ENCODE measurements around the gene GFRA4. TPM values are rescaled to one million over a fixed set of nuclear protein-coding genes. Genes with fewer than 3 reads are reported as not detected.

The GFRA4 gene
- total and polyA plus RNA-seq, 4 donors, result not detected

DNA sequence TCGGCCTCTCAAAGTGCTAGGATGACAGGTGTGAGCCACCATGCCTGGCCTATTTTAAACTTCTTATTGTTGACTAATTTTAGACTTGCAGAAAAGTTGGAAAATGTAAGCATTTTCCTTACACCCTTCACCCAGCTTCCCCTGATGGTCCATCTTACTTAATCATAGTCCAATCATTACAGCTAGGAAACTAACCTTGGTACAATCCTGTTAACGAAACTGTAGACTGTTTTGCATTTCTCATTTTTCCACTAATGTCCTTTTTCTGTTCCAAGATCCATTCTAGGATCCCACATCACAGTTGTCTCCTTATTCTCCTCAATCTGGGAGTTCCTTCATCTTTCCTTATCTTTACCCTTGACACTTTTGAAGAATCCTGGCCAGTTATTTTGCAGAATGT, 659 bp upstream of the GFRA4 start:
- DNase-seq (no peak), ATAC-seq (ENCODE audit: insufficient read depth, low FRiP score) (no peak)
- TF ChIP-seq, protein P1, sequence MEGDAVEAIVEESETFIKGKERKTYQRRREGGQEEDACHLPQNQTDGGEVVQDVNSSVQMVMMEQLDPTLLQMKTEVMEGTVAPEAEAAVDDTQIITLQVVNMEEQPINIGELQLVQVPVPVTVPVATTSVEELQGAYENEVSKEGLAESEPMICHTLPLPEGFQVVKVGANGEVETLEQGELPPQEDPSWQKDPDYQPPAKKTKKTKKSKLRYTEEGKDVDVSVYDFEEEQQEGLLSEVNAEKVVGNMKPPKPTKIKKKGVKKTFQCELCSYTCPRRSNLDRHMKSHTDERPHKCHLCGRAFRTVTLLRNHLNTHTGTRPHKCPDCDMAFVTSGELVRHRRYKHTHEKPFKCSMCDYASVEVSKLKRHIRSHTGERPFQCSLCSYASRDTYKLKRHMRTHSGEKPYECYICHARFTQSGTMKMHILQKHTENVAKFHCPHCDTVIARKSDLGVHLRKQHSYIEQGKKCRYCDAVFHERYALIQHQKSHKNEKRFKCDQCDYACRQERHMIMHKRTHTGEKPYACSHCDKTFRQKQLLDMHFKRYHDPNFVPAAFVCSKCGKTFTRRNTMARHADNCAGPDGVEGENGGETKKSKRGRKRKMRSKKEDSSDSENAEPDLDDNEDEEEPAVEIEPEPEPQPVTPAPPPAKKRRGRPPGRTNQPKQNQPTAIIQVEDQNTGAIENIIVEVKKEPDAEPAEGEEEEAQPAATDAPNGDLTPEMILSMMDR (IDR thresholded peaks at IDR 0.05; ENCODE audit: control extremely low read depth, extremely low read depth), result no peak
- no peak overlapping the region for H3K9ac ChIP-seq (ENCODE audit: insufficient read depth in 1 of 2, low read length in 2 of 2)
- H3K27me3 ChIP-seq (ENCODE audit: control insufficient read depth in 3 of 3, insufficient read depth in 3 of 3, low read length in 2 of 3), result peaks cover 15 to 45% (median 31%) of the 10 kb centered on the region in 3 donors
- no peak overlapping the region for H3K27ac ChIP-seq (ENCODE audit: low read depth in 1 of 2, low read length in 1 of 2)
- no peak overlapping the region for H3K4me3 ChIP-seq
- H3K9me3 ChIP-seq (ENCODE audit: control insufficient read depth in 4 of 4, insufficient read depth in 3 of 4, low read length in 3 of 4), result peaks cover 0 to 4% (median 0%) of the 10 kb centered on the region in 4 donors
- WGBS, 2 donors, result 83 to 85% methylated on average over 2 of the region's 2 CpGs
- no peaks in the 10 kb centered on the region for H3K36me3 ChIP-seq (ENCODE audit: control insufficient read depth in 4 of 4, insufficient read depth in 4 of 4, low read length in 4 of 4)
- H3K4me1 ChIP-seq (ENCODE audit: control insufficient read depth in 5 of 5, insufficient read depth in 5 of 5, low read length in 5 of 5), result peaks cover 0 to 6% (median 0%) of the 10 kb centered on the region in 5 donors

DNA sequence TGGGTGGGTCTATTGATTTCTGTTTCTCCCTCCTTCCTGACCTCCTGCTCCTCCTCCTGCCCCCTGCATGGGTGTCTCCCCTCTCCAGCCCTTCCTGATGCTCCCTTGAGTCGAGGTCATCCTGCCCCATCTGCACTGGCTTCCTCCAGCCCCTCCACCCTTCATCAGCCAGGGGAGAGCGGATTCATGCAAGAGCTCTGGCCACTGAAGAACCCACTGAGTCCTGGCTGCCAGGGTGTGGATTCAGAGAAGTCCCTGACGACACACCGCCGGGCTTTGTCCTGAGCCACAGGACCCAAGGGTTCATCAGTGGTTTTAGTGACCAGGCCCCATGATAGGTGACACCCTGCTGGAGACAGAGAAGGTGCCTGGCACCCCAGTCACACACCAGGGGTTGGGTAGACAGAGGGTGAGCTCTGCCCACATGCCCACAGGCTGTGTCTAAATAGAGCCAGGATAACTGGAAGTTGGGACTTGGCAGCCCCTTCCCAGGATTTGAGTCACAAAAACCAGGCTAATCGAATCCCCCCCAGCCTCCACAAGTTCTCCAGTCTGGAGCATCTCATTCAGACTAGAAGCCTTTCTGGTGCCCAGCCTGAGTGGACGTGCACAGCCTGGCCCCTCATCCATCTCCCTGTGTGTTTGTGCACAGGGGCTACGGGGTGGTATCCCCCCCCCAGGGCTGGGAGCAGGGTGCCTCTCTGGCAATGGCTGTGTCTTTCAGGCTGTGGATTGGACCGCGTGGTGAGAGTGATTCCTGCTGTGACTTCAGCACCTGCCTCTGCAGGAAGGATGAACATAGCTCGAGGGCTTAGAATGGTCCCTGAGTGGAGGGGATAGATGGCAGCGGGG, 1.2 kb downstream of the GFRA4 start:
- ATAC-seq (ENCODE audit: insufficient read depth, low FRiP score) (no peak), DNase-seq (peak in 1 of 3 donors; percentile 10)
- Histone ChIP-seq H3K9ac (ENCODE audit: insufficient read depth in 1 of 2, low read length in 2 of 2) (no peak overlapping the region), H3K9me3 (ENCODE audit: control insufficient read depth in 4 of 4, insufficient read depth in 3 of 4, low read length in 3 of 4) (peaks cover 0 to 4% (median 0%) of the 10 kb centered on the region in 4 donors), H3K36me3 (ENCODE audit: control insufficient read depth in 4 of 4, insufficient read depth in 4 of 4, low read length in 4 of 4) (no peaks in the 10 kb centered on the region), H3K4me3 (no peak overlapping the region), H3K27ac (ENCODE audit: low read depth in 1 of 2, low read length in 1 of 2) (no peak overlapping the region), H3K4me1 (ENCODE audit: control insufficient read depth in 5 of 5, insufficient read depth in 5 of 5, low read length in 5 of 5) (peaks cover 0 to 6% (median 0%) of the 10 kb centered on the region in 5 donors), H3K27me3 (ENCODE audit: control insufficient read depth in 3 of 3, insufficient read depth in 3 of 3, low read length in 2 of 3) (peaks cover 16 to 47% (median 31%) of the 10 kb centered on the region in 3 donors)
- TF ChIP-seq, protein P1 (IDR thresholded peaks at IDR 0.05; ENCODE audit: control extremely low read depth, extremely low read depth), result no peak
- WGBS, 2 donors, result 66 to 72% methylated on average over 12 of the region's 12 CpGs

DNA sequence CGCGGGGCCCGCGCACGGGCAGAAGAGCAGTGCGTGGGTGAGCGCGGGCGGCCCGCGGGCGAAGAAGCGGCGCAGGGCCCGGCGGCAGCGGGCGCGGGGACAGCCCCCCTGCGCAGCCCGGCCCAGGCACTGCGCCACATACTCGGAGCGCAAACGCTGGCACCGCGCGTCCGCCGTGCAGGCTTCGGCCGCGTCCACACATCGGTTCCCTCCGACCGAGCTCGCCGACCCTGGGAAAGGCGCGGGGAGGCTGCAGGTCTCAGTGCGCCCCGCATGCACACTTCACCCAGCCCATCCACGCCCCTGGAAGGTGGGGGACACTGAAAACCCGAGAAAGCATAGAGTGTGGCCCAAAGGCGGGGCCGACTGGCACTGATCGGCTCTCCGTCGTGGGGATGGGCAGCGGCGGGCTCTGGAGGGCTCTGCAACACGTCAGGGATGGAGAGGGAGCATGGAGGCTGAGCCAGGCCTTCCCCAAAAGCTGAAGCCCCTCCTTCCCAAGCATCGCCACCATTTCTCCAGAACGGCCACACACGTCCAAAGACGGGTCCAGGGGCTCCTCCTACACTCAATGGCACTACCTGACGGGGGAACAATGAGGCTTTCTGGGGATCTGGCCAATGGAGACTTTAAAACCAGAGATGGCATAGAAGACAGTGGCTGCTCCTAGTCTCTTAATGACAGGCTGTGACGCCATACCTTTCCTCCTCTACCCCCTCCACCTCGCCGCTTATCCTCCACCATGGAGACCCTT, 2.0 kb downstream of the GFRA4 start:
- peaks cover 0 to 3% (median 0%) of the 10 kb centered on the region in 5 donors for H3K4me1 ChIP-seq (ENCODE audit: control insufficient read depth in 5 of 5, insufficient read depth in 5 of 5, low read length in 5 of 5)
- 10 to 18% methylated on average over 42 to 60 of the region's 60 CpGs for WGBS, 2 donors
- ATAC-seq (ENCODE audit: insufficient read depth, low FRiP score) (no peak), DNase-seq (no peak)
- H3K9ac ChIP-seq (ENCODE audit: insufficient read depth in 1 of 2, low read length in 2 of 2), result no peak overlapping the region
- H3K36me3 ChIP-seq (ENCODE audit: control insufficient read depth in 4 of 4, insufficient read depth in 4 of 4, low read length in 4 of 4), result no peaks in the 10 kb centered on the region
- peaks cover 0 to 4% (median 0%) of the 10 kb centered on the region in 4 donors for H3K9me3 ChIP-seq (ENCODE audit: control insufficient read depth in 4 of 4, insufficient read depth in 3 of 4, low read length in 3 of 4)
- H3K4me3 ChIP-seq, result no peak overlapping the region
- TF ChIP-seq, protein P1 (IDR thresholded peaks at IDR 0.05; ENCODE audit: control extremely low read depth, extremely low read depth), result no peak
- H3K27me3 ChIP-seq (ENCODE audit: control insufficient read depth in 3 of 3, insufficient read depth in 3 of 3, low read length in 2 of 3), result peaks cover 16 to 47% (median 31%) of the 10 kb centered on the region in 3 donors
- H3K27ac ChIP-seq (ENCODE audit: low read depth in 1 of 2, low read length in 1 of 2), result no peak overlapping the region

Data from lung (tissue), 12 donors.